ENCODE results near the gene SDK2.

GRCh38 chr17:73559532-73559931 is 84.7 kb downstream of the SDK2 start:
- TF ChIP-seq CTCF (IDR thresholded peaks at IDR 0.05; ENCODE audit: insufficient read depth, low read length) (no peak), REST (IDR thresholded peaks at IDR 0.05; ENCODE audit: insufficient replicate concordance, low read depth) (no peak), GABPA (IDR thresholded peaks at IDR 0.05; ENCODE audit: low read depth) (no peak), POLR2AphosphoS5 (IDR thresholded peaks at IDR 0.05; ENCODE audit: low read depth) (no peak), SPI1 (IDR thresholded peaks at IDR 0.05; ENCODE audit: borderline replicate concordance, low read depth) (no peak)
